A549 (cell line): ENCODE results near the gene PNLDC1. TPM values are rescaled to one million over a fixed set of nuclear protein-coding genes. Genes with fewer than 3 reads are reported as not detected.

Experiments used
- ATAC-seq, 2 experiments: fragments of 200-7000 bp in 1 of 2; fragments of >200 bp in 1 of 2; cut with Nextera tagmentation in 1 of 2; cut with Tn5 transposase in 1 of 2; 3 replicates each; pipeline versions ENCODE4 v1.8.0 to v1.9.1; 2018 to 2020; ENCODE audit warnings: mild to moderate bottlenecking in 1 of 2, moderate library complexity in 1 of 2
- CTCF ChIA-PET: fragments of 300-600 bp; sonication (Branson Sonifier 250); formaldehyde crosslinking; extraction: SDS; loops from one replicate; lab custom pipeline; 2021; ENCODE audit warnings: antibody characterized with exemption, inconsistent platforms; lab: Yijun Ruan, JAX
- POLR2A ChIA-PET: fragments of 350-600 bp; formaldehyde crosslinking; extraction: SDS; loops from one replicate; lab custom pipeline; 2021; ENCODE audit warnings: antibody characterized with exemption, inconsistent platforms; lab: Yijun Ruan, JAX
- DNase-seq, 2 experiments: peaks; one replicate each; pipeline versions ENCODE4 v3.0.0 to v3.0.0-alpha.2; 2011 to 2016; ENCODE audit warnings: low read depth in 1 of 2, low spot score in 1 of 2
- FAIRE-seq: peaks from 2 replicates; lab custom pipeline; 2011; peaks lifted over from hg19 to GRCh38; lab: Jason Lieb, UNC
- H3K27ac ChIP-seq, 2 experiments: fragments of >200 bp; sonication (Bioruptor Twin); formaldehyde crosslinking; 3 replicates each; pipeline ENCODE4 v1.5.1; 2016 to 2017
- H3K4me1 ChIP-seq: fragments of >200 bp; sonication (Bioruptor Twin); formaldehyde crosslinking; 3 replicates; pipeline ENCODE4 v1.6.1; 2016
- H3K4me2 ChIP-seq: fragments of >200 bp; sonication (Bioruptor Twin); formaldehyde crosslinking; 3 replicates; pipeline ENCODE4 v1.6.1; 2016
- H3K4me3 ChIP-seq: fragments of >200 bp; sonication (Bioruptor Twin); formaldehyde crosslinking; 3 replicates; pipeline ENCODE4 v1.5.1; 2016
- H3K9me3 ChIP-seq: fragments of >200 bp; sonication (Bioruptor Twin); formaldehyde crosslinking; 3 replicates; pipeline ENCODE4 v1.6.1; 2016
- BHLHE40 ChIP-seq: IDR thresholded peaks from 2 replicates; pipeline ENCODE4 v1.6.1; 2012; ENCODE audit warnings: low read depth, low read length, inconsistent platforms
- CHD4 ChIP-seq: fragments of 200-600 bp; sonication (generic); IDR thresholded peaks from 2 replicates; pipeline ENCODE4 v1.6.1; 2016; ENCODE audit warnings: antibody characterized with exemption, mild to moderate bottlenecking, borderline replicate concordance
- EHF ChIP-seq: fragments of 250-450 bp; sonication (Bioruptor Pico); IDR thresholded peaks from 2 replicates; pipeline ENCODE4 v1.5.0; 2020; ENCODE audit warnings: mild to moderate bottlenecking
- FOSL2 ChIP-seq, 2 experiments: fragments of 450-650 bp in 1 of 2; fragments of >200 bp in 1 of 2; sonication (Bioruptor Twin) in 1 of 2; formaldehyde crosslinking; IDR thresholded peaks; 2 replicates each; pipeline versions ENCODE4 v1.5.0 to v1.6.1; 2016 to 2020; ENCODE audit warnings: mild to moderate bottlenecking in 1 of 2, moderate library complexity in 1 of 2
- GATA3 ChIP-seq: IDR thresholded peaks from 2 replicates; pipeline ENCODE4 v1.6.1; 2012; ENCODE audit warnings: borderline replicate concordance
- HDAC2 ChIP-seq: fragments of 200-600 bp; sonication (generic); IDR thresholded peaks from 2 replicates; pipeline ENCODE4 v1.6.1; 2016
- HOXB5 ChIP-seq: fragments of 250-450 bp; sonication (Bioruptor Pico); IDR thresholded peaks from 2 replicates; pipeline ENCODE4 v1.5.0; 2020; ENCODE audit warnings: mild to moderate bottlenecking, moderate library complexity
- JUN ChIP-seq, 2 experiments: fragments of >200 bp; sonication (Bioruptor Twin); formaldehyde crosslinking; IDR thresholded peaks; 2 replicates in 1 of 2; 3 replicates in 1 of 2; pipeline ENCODE4 v1.6.1; 2016 to 2017
- JUNB ChIP-seq: fragments of >200 bp; sonication (Bioruptor Twin); formaldehyde crosslinking; IDR thresholded peaks from 2 replicates; pipeline ENCODE4 v1.6.1; 2016
- KDM1A ChIP-seq: fragments of 200-600 bp; sonication (generic); IDR thresholded peaks from 2 replicates; pipeline ENCODE4 v1.6.1; 2016; ENCODE audit warnings: low read depth, mild to moderate bottlenecking
- MAFK ChIP-seq: fragments of 450-650 bp; IDR thresholded peaks from 2 replicates; pipeline ENCODE4 v1.6.1; 2014; ENCODE audit not compliant: partially characterized antibody
- MYC ChIP-seq: IDR thresholded peaks from 2 replicates; pipeline ENCODE4 v1.6.1; 2012; ENCODE audit warnings: mild to moderate bottlenecking, inconsistent platforms, low read length, improper control_type of control experiment, borderline replicate concordance
- NFE2L2 ChIP-seq: fragments of 150-350 bp; conservative IDR thresholded peaks from 2 replicates; pipeline ENCODE4 v1.6.1; 2014; ENCODE audit warnings: low read length
- POLR2A ChIP-seq: IDR thresholded peaks from 2 replicates; pipeline ENCODE4 v1.6.1; 2012; ENCODE audit warnings: mild to moderate bottlenecking, low read length
- POLR2AphosphoS2 ChIP-seq: conservative IDR thresholded peaks from 2 replicates; pipeline ENCODE4 v1.6.1; 2012; ENCODE audit warnings: low read length, improper control_type of control experiment, inconsistent platforms
- RAD21 ChIP-seq, 2 experiments: fragments of >200 bp in 1 of 2; sonication (Bioruptor Twin) in 1 of 2; formaldehyde crosslinking in 1 of 2; IDR thresholded peaks in 1 of 2; conservative IDR thresholded peaks in 1 of 2; 2 replicates in 1 of 2; 3 replicates in 1 of 2; pipeline ENCODE4 v1.6.1; 2012 to 2018; ENCODE audit warnings: inconsistent platforms in 1 of 2
- RARB ChIP-seq: fragments of 250-450 bp; sonication (Bioruptor Pico); IDR thresholded peaks from 2 replicates; pipeline ENCODE4 v1.8.0; 2021; ENCODE audit warnings: mild to moderate bottlenecking, moderate library complexity
- RCOR1 ChIP-seq: fragments of 150-350 bp; IDR thresholded peaks from 2 replicates; pipeline ENCODE4 v1.6.1; 2014; ENCODE audit warnings: antibody characterized with exemption, low read length, low read depth
- RFX5 ChIP-seq: fragments of 450-650 bp; IDR thresholded peaks from 2 replicates; pipeline ENCODE4 v1.7.1; 2014; ENCODE audit warnings: antibody characterized with exemption, mild to moderate bottlenecking, moderate library complexity
- ZFP36 ChIP-seq: fragments of 450-650 bp; IDR thresholded peaks from 2 replicates; pipeline ENCODE4 v1.6.1; 2014; ENCODE audit warnings: borderline replicate concordance; ENCODE audit not compliant: partially characterized antibody
- WGBS: methylation state at CpG from one replicate; pipeline ENCODE4 v1.1.6; 2017; ENCODE audit errors: missing lambda C conversion rate; 5-methylcytosine and 5-hydroxymethylcytosine counted together
- polyA plus RNA-seq, 4 experiments: library from polyadenylated mRNA; depleted of rRNA in 3 of 4; stranded (reverse); fragments of >200 nt; fragmentation: RNase III in 1 of 4; extraction: RNeasy Plus Mini Kit Qiagen cat#74134 plus additional on column Dnase treatment in 1 of 4; gene quantifications; 2 replicates in 3 of 4; 3 replicates in 1 of 4; pipeline ENCODE4 v1.2.3, GENCODE V29; 2011 to 2017
- TF ChIP-seq, protein P1 (sequence below): fragments of 250-450 bp; sonication (Bioruptor Pico); IDR thresholded peaks from 2 replicates; pipeline ENCODE4 v1.5.0; 2021; ENCODE audit warnings: mild to moderate bottlenecking, moderate library complexity, borderline replicate concordance
- TF ChIP-seq, protein P2 (sequence below): fragments of 150-350 bp; IDR thresholded peaks from 2 replicates; pipeline ENCODE4 v1.6.1; 2014; ENCODE audit warnings: low read depth, mild to moderate bottlenecking, low read length
- TF ChIP-seq, protein P3 (sequence below): IDR thresholded peaks from 2 replicates; pipeline ENCODE4 v1.6.1; 2012; ENCODE audit warnings: low read depth, borderline replicate concordance
- TF ChIP-seq, protein P4 (sequence below): fragments of 200-600 bp; sonication (generic); IDR thresholded peaks from 2 replicates; pipeline ENCODE4 v1.6.1; 2016; ENCODE audit warnings: antibody characterized with exemption, mild to moderate bottlenecking, moderate library complexity

PNLDC1 gene
- polyA plus RNA-seq, 2 of the 4 experiments (the other 2 are of a cell fraction), result 0.09 to 0.13 TPM

DNA sequence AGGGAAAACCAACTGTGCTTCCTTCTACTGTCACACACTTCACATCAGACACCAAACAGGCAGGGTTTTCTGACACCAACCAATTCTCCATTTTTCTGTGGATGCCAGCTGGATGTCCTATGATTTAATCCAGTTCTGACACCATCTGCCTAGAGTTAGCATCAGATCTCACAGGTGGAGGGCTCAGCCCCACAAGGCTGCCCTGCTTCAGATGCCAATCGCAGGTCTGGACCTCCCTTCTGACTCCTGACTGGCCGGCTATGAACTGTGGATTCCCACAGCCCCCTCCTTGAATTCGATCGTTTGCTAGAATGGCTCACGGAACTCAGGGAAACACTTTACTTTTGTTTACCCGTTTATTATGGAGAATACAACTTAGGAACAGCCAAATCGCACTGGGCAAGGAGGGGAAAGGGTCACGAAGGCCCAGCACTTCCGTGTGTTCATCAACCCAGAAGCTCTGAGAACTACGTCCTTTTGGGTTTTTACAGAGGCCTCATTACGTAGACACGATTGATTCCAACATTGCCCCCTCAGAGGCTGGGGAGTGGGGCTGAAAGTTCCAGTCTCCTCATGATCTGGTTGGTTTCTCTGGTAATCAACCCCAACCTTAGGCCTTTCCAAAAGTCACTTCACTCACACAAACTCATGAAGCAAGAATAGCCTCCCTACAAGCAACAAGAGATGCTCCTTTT lies 65.3 kb downstream of the PNLDC1 start:
- DNase-seq (no peak), FAIRE-seq (no peak), ATAC-seq (no peak)
- CTCF ChIA-PET, result interaction anchor here (1.4 to 2.6 kb wide), 3 partner anchors 76 to 668 kb away, joined by 5 to 23 read pairs (median 14); no protein-coding TSS in a partner anchor
- POLR2A ChIA-PET, result no interaction called here
- Histone ChIP-seq H3K4me1 (no peaks in the 10 kb centered on the region), H3K4me3 (no peak overlapping the region), H3K4me2 (no peak overlapping the region), H3K27ac (no peak overlapping the region), H3K9me3 (no peaks in the 10 kb centered on the region)
- 82% methylated on average over 12 of the region's 12 CpGs for WGBS
- TF ChIP-seq HDAC2 (no peak), RFX5 (no peak), CHD4 (no peak), RARB (no peak), MAFK (no peak), POLR2AphosphoS2 (no peak), ZFP36 (no peak), RAD21 (conservative IDR thresholded peaks at IDR 0.05 in 1 of 2, IDR thresholded peaks at IDR 0.05 in 1 of 2) (no peak), JUN (IDR thresholded peaks at IDR 0.05) (no peak), HOXB5 (no peak), EHF (CRISPR knock-in tag) (no peak), MYC (no peak), JUNB (no peak), KDM1A (no peak), RCOR1 (no peak), GATA3 (no peak)
- TF ChIP-seq, protein P1, sequence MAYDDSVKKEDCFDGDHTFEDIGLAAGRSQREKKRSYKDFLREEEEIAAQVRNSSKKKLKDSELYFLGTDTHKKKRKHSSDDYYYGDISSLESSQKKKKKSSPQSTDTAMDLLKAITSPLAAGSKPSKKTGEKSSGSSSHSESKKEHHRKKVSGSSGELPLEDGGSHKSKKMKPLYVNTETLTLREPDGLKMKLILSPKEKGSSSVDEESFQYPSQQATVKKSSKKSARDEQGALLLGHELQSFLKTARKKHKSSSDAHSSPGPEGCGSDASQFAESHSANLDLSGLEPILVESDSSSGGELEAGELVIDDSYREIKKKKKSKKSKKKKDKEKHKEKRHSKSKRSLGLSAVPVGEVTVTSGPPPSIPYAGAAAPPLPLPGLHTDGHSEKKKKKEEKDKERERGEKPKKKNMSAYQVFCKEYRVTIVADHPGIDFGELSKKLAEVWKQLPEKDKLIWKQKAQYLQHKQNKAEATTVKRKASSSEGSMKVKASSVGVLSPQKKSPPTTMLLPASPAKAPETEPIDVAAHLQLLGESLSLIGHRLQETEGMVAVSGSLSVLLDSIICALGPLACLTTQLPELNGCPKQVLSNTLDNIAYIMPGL (CRISPR knock-in tag), result no peak
- TF ChIP-seq, protein P2, sequence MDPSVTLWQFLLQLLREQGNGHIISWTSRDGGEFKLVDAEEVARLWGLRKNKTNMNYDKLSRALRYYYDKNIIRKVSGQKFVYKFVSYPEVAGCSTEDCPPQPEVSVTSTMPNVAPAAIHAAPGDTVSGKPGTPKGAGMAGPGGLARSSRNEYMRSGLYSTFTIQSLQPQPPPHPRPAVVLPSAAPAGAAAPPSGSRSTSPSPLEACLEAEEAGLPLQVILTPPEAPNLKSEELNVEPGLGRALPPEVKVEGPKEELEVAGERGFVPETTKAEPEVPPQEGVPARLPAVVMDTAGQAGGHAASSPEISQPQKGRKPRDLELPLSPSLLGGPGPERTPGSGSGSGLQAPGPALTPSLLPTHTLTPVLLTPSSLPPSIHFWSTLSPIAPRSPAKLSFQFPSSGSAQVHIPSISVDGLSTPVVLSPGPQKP, result no peak
- TF ChIP-seq, protein P3, sequence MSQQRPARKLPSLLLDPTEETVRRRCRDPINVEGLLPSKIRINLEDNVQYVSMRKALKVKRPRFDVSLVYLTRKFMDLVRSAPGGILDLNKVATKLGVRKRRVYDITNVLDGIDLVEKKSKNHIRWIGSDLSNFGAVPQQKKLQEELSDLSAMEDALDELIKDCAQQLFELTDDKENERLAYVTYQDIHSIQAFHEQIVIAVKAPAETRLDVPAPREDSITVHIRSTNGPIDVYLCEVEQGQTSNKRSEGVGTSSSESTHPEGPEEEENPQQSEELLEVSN, result no peak

DNA sequence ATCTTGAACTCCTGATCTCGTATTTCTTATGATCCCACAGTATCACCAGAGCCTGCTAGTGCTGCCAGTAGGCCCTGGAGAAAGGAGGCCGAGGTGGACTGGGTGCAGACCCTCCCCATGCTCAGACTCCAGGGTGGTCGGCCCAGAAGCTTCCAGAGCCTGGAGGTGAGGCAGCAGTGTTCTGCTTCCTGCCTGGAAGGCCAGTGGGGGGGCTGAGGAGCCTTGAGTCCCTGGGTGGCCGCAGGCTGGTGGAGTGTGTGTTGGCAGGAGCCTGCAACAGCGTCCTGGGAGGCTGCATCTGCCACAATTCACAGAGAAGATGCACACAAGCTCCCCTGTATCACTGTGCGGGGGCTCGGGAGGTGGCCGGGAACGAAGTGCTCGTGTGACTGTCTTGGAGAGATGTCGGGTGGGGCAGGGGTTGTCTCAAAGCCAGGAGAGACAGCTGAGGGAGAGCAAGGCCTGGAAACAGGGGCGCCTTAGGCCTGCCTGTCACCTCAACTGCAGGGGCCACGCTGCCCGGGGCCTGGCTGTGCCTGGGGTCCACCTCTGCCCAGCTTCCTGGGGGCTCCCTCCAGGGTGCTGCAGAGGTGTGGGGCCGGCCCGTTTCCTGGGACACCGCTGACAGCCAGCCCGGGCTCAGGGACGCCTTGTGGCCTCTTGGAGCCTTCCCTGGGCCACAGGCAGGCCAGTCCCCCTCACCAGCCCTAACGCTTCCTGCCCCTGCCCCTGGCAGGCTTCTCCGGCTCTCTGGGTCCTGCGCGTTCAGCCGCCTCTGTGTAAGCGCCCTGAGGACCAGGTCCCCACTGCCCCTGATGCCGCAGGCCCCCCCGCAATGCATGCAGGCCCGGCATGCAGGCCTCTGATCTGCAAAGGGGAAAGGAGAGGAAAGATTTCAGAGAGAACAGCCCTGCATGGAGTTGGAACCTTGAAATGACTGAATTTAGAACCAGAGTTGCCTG lies 66.5 kb downstream of the PNLDC1 start:
- Histone ChIP-seq H3K9me3 (no peaks in the 10 kb centered on the region), H3K4me2 (no peak overlapping the region), H3K4me3 (no peak overlapping the region), H3K27ac (no peak overlapping the region), H3K4me1 (no peaks in the 10 kb centered on the region)
- CTCF ChIA-PET, result interaction anchor here (1.3 to 1.7 kb wide), 3 partner anchors 11 to 222 kb away, joined by 3 to 5 read pairs (median 4); no protein-coding TSS in a partner anchor
- no peak for DNase-seq
- FAIRE-seq, result no peak
- 85% methylated on average over 15 of the region's 28 CpGs for WGBS
- no peak for ATAC-seq
- POLR2A ChIA-PET, result no interaction called here
- no peak for TF ChIP-seq KDM1A
- no peak for TF ChIP-seq POLR2A
- no peak for TF ChIP-seq FOSL2 (IDR thresholded peaks at IDR 0.05)
- no peak for TF ChIP-seq FOSL2 (CRISPR knock-in tag; IDR thresholded peaks at IDR 0.05)
- no peak for TF ChIP-seq BHLHE40
- TF ChIP-seq, protein P3, result no peak
- no peak for TF ChIP-seq RARB
- TF ChIP-seq NFE2L2, result no peak
- TF ChIP-seq, protein P4, sequence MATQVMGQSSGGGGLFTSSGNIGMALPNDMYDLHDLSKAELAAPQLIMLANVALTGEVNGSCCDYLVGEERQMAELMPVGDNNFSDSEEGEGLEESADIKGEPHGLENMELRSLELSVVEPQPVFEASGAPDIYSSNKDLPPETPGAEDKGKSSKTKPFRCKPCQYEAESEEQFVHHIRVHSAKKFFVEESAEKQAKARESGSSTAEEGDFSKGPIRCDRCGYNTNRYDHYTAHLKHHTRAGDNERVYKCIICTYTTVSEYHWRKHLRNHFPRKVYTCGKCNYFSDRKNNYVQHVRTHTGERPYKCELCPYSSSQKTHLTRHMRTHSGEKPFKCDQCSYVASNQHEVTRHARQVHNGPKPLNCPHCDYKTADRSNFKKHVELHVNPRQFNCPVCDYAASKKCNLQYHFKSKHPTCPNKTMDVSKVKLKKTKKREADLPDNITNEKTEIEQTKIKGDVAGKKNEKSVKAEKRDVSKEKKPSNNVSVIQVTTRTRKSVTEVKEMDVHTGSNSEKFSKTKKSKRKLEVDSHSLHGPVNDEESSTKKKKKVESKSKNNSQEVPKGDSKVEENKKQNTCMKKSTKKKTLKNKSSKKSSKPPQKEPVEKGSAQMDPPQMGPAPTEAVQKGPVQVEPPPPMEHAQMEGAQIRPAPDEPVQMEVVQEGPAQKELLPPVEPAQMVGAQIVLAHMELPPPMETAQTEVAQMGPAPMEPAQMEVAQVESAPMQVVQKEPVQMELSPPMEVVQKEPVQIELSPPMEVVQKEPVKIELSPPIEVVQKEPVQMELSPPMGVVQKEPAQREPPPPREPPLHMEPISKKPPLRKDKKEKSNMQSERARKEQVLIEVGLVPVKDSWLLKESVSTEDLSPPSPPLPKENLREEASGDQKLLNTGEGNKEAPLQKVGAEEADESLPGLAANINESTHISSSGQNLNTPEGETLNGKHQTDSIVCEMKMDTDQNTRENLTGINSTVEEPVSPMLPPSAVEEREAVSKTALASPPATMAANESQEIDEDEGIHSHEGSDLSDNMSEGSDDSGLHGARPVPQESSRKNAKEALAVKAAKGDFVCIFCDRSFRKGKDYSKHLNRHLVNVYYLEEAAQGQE, result no peak
- no peak for TF ChIP-seq RAD21 (conservative IDR thresholded peaks at IDR 0.05 in 1 of 2, IDR thresholded peaks at IDR 0.05 in 1 of 2)
- TF ChIP-seq, protein P1 (CRISPR knock-in tag), result no peak
- TF ChIP-seq MAFK, result no peak
